ENCODE data around the gene PHACTR1. TPM values are rescaled to one million over a fixed set of nuclear protein-coding genes. Genes with fewer than 3 reads are reported as not detected.

Gene PHACTR1
- total RNA-seq, 2 experiments from 2014 or later, result 1.3 to 2.3 TPM

GRCh38 chr6:13063300-13063918 is 346.8 kb downstream of the PHACTR1 start:
- H3K27ac Mint-ChIP-seq, result no peak overlapping the region
- no peak overlapping the region for H3K4me3 Mint-ChIP-seq
- ChIA-PET CTCF (no interaction called here), POLR2A (no interaction called here)
- peaks cover 0 to under 1% of the 10 kb centered on the region in 2 experiments for H3K27me3 ChIP-seq (ENCODE audit: control insufficient read depth in 1 of 2, insufficient read depth in 2 of 2, low read length in 2 of 2)
- H3K4me3 ChIP-seq (ENCODE audit: low read length), result no peak overlapping the region
- no peaks in the 10 kb centered on the region for H3K36me3 ChIP-seq (ENCODE audit: insufficient read depth, low read length)
- H3K4me1 ChIP-seq (ENCODE audit: insufficient read depth, low read length), result no peaks in the 10 kb centered on the region
- H3K36me3 Mint-ChIP-seq (ENCODE audit: low read depth), result no peaks in the 10 kb centered on the region
- no peak for TF ChIP-seq CTCF (IDR thresholded peaks at IDR 0.05)
- intact Hi-C loops (cut with DNase I, micrococcal nuclease), result no loop called here
- no peak for DNase-seq
- H3K27me3 Mint-ChIP-seq, result no peaks in the 10 kb centered on the region
- H3K4me1 Mint-ChIP-seq (ENCODE audit: low read depth), result peaks cover under 1% of the 10 kb centered on the region
- H3K9me3 ChIP-seq (ENCODE audit: control insufficient read depth in 1 of 2, insufficient read depth in 1 of 2, low read length in 2 of 2), result no peaks in the 10 kb centered on the region
- H3K27ac ChIP-seq (ENCODE audit: low read depth in 1 of 2, low read length in 2 of 2), result no peak overlapping the region
- H3K9me3 Mint-ChIP-seq, result no peaks in the 10 kb centered on the region
- no peak for ATAC-seq (ENCODE audit: poor library complexity)

- no peak for ATAC-seq (ENCODE audit: poor library complexity)
- Histone ChIP-seq H3K9me3 (ENCODE audit: control insufficient read depth in 1 of 2, insufficient read depth in 1 of 2, low read length in 2 of 2) (no peaks in the 10 kb centered on the region), H3K27me3 (ENCODE audit: control insufficient read depth in 1 of 2, insufficient read depth in 2 of 2, low read length in 2 of 2) (peaks cover 0 to 2% of the 10 kb centered on the region in 2 experiments), H3K27ac (ENCODE audit: low read depth in 1 of 2, low read length in 2 of 2) (no peak overlapping the region), H3K36me3 (ENCODE audit: insufficient read depth, low read length) (no peaks in the 10 kb centered on the region), H3K4me1 (ENCODE audit: insufficient read depth, low read length) (no peaks in the 10 kb centered on the region), H3K4me3 (ENCODE audit: low read length) (no peak overlapping the region)
- Mint-ChIP-seq H3K27ac (no peak overlapping the region), H3K9me3 (no peaks in the 10 kb centered on the region), H3K27me3 (no peaks in the 10 kb centered on the region), H3K36me3 (ENCODE audit: low read depth) (no peaks in the 10 kb centered on the region), H3K4me1 (ENCODE audit: low read depth) (peaks cover 5% of the 10 kb centered on the region), H3K4me3 (no peak overlapping the region)
- DNase-seq, result no peak
- ChIA-PET POLR2A (no interaction called here), CTCF (no interaction called here)
- TF ChIP-seq CTCF (IDR thresholded peaks at IDR 0.05), result no peak
- intact Hi-C loops (cut with DNase I, micrococcal nuclease), result no loop called here
These were observed 349.0 kb downstream of the PHACTR1 start for GRCh38 chr6:13065581-13065980.

GRCh38 chr6:13066050-13066449 is 349.5 kb downstream of the PHACTR1 start:
- peaks cover 0 to 2% of the 10 kb centered on the region in 2 experiments for H3K27me3 ChIP-seq (ENCODE audit: control insufficient read depth in 1 of 2, insufficient read depth in 2 of 2, low read length in 2 of 2)
- Mint-ChIP-seq H3K27ac (no peak overlapping the region), H3K27me3 (no peaks in the 10 kb centered on the region), H3K36me3 (ENCODE audit: low read depth) (no peaks in the 10 kb centered on the region), H3K4me3 (no peak overlapping the region), H3K4me1 (ENCODE audit: low read depth) (peaks cover 5% of the 10 kb centered on the region), H3K9me3 (no peaks in the 10 kb centered on the region)
- intact Hi-C loops (cut with DNase I, micrococcal nuclease), result no loop called here
- CTCF ChIA-PET, result no interaction called here
- no peak for TF ChIP-seq CTCF (IDR thresholded peaks at IDR 0.05)
- H3K36me3 ChIP-seq (ENCODE audit: insufficient read depth, low read length), result no peaks in the 10 kb centered on the region
- ATAC-seq (ENCODE audit: poor library complexity), result no peak
- POLR2A ChIA-PET, result no interaction called here
- no peak overlapping the region for H3K4me3 ChIP-seq (ENCODE audit: low read length)
- DNase-seq, result no peak
- no peak overlapping the region for H3K27ac ChIP-seq (ENCODE audit: low read depth in 1 of 2, low read length in 2 of 2)
- no peaks in the 10 kb centered on the region for H3K9me3 ChIP-seq (ENCODE audit: control insufficient read depth in 1 of 2, insufficient read depth in 1 of 2, low read length in 2 of 2)
- H3K4me1 ChIP-seq (ENCODE audit: insufficient read depth, low read length), result no peaks in the 10 kb centered on the region

Measured in CD4-positive, alpha-beta T cell (primary cell).